Ovary (tissue), 9 donors: ENCODE measurements around the gene RASA3. TPM values are rescaled to one million over a fixed set of nuclear protein-coding genes. Genes with fewer than 3 reads are reported as not detected.
A peak's percentile ranks its signal among the peaks of the same experiment; 100 is the strongest.

Source experiments
- DNase-seq, 5 donors: peaks; one replicate each; pipeline ENCODE4 v3.0.0-alpha.2; 2019 to 2020
- H3K27ac ChIP-seq, 2 donors: fragments of 200-600 bp; one replicate each; pipeline versions ENCODE4 v1.5.1 to v1.8.0; 2019 to 2022
- H3K27me3 ChIP-seq: fragments of 200-600 bp; one replicate; pipeline ENCODE4 v1.8.0; 2022
- H3K36me3 ChIP-seq: fragments of 200-600 bp; sonication (generic); one replicate; pipeline ENCODE4 v1.5.1; 2019
- H3K4me1 ChIP-seq: one replicate; pipeline ENCODE4 v1.8.1; 2013; ENCODE audit warnings: mild to moderate bottlenecking, moderate library complexity; ENCODE audit not compliant: insufficient read depth
- H3K4me3 ChIP-seq: fragments of 200-600 bp; sonication (generic); one replicate; pipeline ENCODE4 v1.5.1; 2017
- H3K9me3 ChIP-seq, 2 donors: fragments of 200-600 bp in 1 of 2; sonication (generic) in 1 of 2; one replicate each; pipeline versions ENCODE4 v1.5.1 to v1.8.1; 2013 to 2019; ENCODE audit warnings: mild to moderate bottlenecking in 1 of 2, moderate library complexity in 1 of 2
- CTCF ChIP-seq, 3 donors: fragments of 450-650 bp in 2 of 3; fragments of 200-600 bp in 1 of 3; IDR thresholded peaks; one replicate each; pipeline versions ENCODE4 v1.5.1 to v1.8.0; 2016 to 2022; ENCODE audit warnings: antibody characterized with exemption in 3 of 3, mild to moderate bottlenecking in 1 of 3
- EP300 ChIP-seq: sonication (generic); formaldehyde crosslinking; IDR thresholded peaks from one replicate; pipeline ENCODE4 v1.6.1; 2017; ENCODE audit warnings: antibody characterized with exemption
- POLR2A ChIP-seq: fragments of 450-650 bp; IDR thresholded peaks from one replicate; pipeline ENCODE4 v1.6.1; 2017; ENCODE audit warnings: antibody characterized with exemption, mild to moderate bottlenecking, moderate library complexity
- WGBS, 3 donors: extraction: QIAGEN DNeasy Blood & Tissue Kit in 1 of 3; methylation state at CpG; one replicate each; pipeline versions ENCODE4 v1.1.5 to v1.1.7; 2013 to 2017; 5-methylcytosine and 5-hydroxymethylcytosine counted together
- intact Hi-C, 4 donors: fragments of 100-400 bp; cut with DNase I; formaldehyde crosslinking; loops; one replicate each; pipeline versions ENCODE4 v1.11.0 to v1.15.1; 2022 to 2023
- polyA plus RNA-seq, 2 donors: library from polyadenylated mRNA; stranded (reverse); fragments of 200-250 nt in 1 of 2; fragments of 350-450 nt in 1 of 2; fragmentation: Illumina TruSeq in 1 of 2; extraction: RNeasy Lipid Tissue Mini Kit (QIAGEN cat#74804) in 1 of 2; gene quantifications; one replicate each; pipeline ENCODE4 v1.2.3, GENCODE V29; 2013 to 2014
- total RNA-seq, 7 donors: library from RNA; depleted of rRNA in 2 of 7; stranded (reverse); fragments of >200 nt in 2 of 7; fragmentation: NEBNext Ultra II Directional in 3 of 7; extraction: Animal tissue kit (Norgen Biotek cat#: 25700) in 3 of 7; gene quantifications; one replicate each; pipeline versions ENCODE4 v1.1.0 to v1.2.4, GENCODE V29; 2016 to 2023
- donor health status: DM: no; HTN: no; CAD: no; lungs with moderate emphysema.
- donor health status: DM: no; HTN: no; CAD: no.
- donor health status: Bipolar disorder and iron deficiency.
- donor health status: DM: yes; HTN: yes; CAD: no.
- donor health status: DM: no; HTN: no; CAD: no.
- donor health status: DM: yes; HTN: yes; CAD: no.

Gene RASA3
- total and polyA plus RNA-seq, 9 donors = 5.4 to 16.9 (median 9.4) TPM

GRCh38 chr13:114143806-114144605 lies 11.6 kb upstream of the RASA3 start:
- Histone ChIP-seq H3K27me3 (no peaks in the 10 kb centered on the region), H3K36me3 (no peaks in the 10 kb centered on the region), H3K4me3 (no peak overlapping the region), H3K27ac (no peak overlapping the region), H3K4me1 (no peaks in the 10 kb centered on the region), H3K9me3 (no peaks in the 10 kb centered on the region)
- DNase-seq = peak in 1 of 5 donors; percentile 27
- WGBS, 3 donors = 79 to 89% (median 85%) methylated on average over 24 of the region's 24 CpGs
- intact Hi-C loops = no loop called here
- no peak for TF ChIP-seq EP300
- TF ChIP-seq POLR2A = no peak
- TF ChIP-seq CTCF (IDR thresholded peaks at IDR 0.05) = no peak

DNA sequence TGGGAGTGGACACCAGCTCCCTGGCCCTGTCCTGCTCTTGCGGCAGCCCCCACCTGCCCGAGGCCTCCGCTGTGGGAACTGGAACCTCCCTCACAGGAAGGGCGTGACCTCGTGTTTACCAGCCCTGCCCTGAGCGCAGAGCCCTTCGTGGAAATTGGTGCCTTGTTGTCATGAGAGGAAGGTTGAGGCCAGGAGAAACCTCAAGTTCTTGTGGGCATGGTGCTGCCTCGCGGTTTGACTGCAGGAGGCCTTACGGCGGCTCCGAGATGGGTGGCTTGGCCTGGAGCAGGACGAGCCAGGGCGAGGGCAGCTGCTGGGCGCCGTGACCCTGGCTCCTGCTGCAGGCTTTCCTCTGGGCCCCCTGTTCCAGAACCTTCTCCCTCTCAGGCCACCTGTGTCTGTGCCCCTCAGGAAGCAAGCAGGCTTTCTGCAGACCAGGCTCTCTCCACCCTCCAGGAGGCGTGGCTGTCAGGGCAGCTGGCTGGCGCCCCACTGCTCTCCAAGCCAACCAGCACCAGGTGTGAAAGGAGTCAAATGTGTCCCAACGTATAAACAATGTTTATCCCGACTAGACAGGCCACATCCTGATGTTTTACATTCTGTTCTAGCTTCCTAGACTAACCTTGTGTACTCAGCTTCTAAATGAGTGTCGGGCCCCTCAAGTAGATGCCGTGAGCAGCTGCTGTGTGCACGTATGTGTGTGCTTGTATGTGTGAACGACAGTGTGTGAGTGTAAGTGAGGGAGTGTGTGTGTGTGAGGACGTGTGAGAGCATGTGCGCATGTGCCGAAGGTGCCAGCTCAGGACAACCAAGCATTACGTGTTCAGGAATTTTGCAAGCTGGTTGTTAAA lies 10.4 kb upstream of the RASA3 start:
- intact Hi-C loops = no loop called here
- DNase-seq = peak in 1 of 5 donors; percentile 23
- Histone ChIP-seq H3K27me3 (no peaks in the 10 kb centered on the region), H3K4me1 (no peaks in the 10 kb centered on the region), H3K9me3 (no peaks in the 10 kb centered on the region), H3K36me3 (no peaks in the 10 kb centered on the region), H3K27ac (no peak overlapping the region), H3K4me3 (no peak overlapping the region)
- WGBS, 3 donors = 68 to 70% (median 68%) methylated on average over 28 of the region's 28 CpGs
- no peak for TF ChIP-seq CTCF (IDR thresholded peaks at IDR 0.05)
- no peak for TF ChIP-seq POLR2A

GRCh38 chr13:114142137-114142550 lies 9.7 kb upstream of the RASA3 start:
- WGBS, 3 donors = 86 to 90% (median 89%) methylated on average over 6 of the region's 6 CpGs
- no peak overlapping the region for H3K27ac ChIP-seq
- intact Hi-C loops = no loop called here
- no peak for DNase-seq
- H3K27me3 ChIP-seq = no peaks in the 10 kb centered on the region
- no peaks in the 10 kb centered on the region for H3K36me3 ChIP-seq
- H3K4me1 ChIP-seq = no peaks in the 10 kb centered on the region
- TF ChIP-seq EP300 (no peak), CTCF (IDR thresholded peaks at IDR 0.05) (no peak), POLR2A (no peak)
- no peak overlapping the region for H3K4me3 ChIP-seq
- no peaks in the 10 kb centered on the region for H3K9me3 ChIP-seq

- no peak for DNase-seq
- intact Hi-C loops = no loop called here
- Histone ChIP-seq H3K4me3 (no peak overlapping the region), H3K27me3 (no peaks in the 10 kb centered on the region), H3K36me3 (no peaks in the 10 kb centered on the region), H3K27ac (no peak overlapping the region), H3K9me3 (no peaks in the 10 kb centered on the region), H3K4me1 (no peaks in the 10 kb centered on the region)
- TF ChIP-seq POLR2A (no peak), EP300 (no peak), CTCF (IDR thresholded peaks at IDR 0.05) (no peak)
- 73 to 84% (median 83%) methylated on average over 15 of the region's 15 CpGs for WGBS, 3 donors
These were observed 9.0 kb upstream of the RASA3 start for GRCh38 chr13:114141261-114141996.
